Smooth muscle cell (in vitro differentiated cells): ENCODE results near the gene ANKRD33B. TPM values are rescaled to one million over a fixed set of nuclear protein-coding genes. Genes with fewer than 3 reads are reported as not detected.

Experiments used
- DNase-seq: peaks from one replicate; lab custom pipeline; 2025; ENCODE audit not compliant: unreplicated experiment; lab: John Stamatoyannopoulos, UW
- H2AFZ ChIP-seq: fragments of 200-600 bp; sonication (generic); 2 replicates; pipeline ENCODE4 v1.6.0; 2016; ENCODE audit warnings: antibody characterized with exemption, low read depth, mild to moderate bottlenecking
- H3F3A ChIP-seq: fragments of 200-600 bp; sonication (generic); 2 replicates; pipeline ENCODE4 v1.6.0; 2017; ENCODE audit warnings: antibody characterized with exemption, low read depth
- H3K27ac ChIP-seq: fragments of 200-600 bp; sonication (generic); 2 replicates; pipeline ENCODE4 v1.5.1; 2016; ENCODE audit warnings: low read depth, mild to moderate bottlenecking
- H3K27me3 ChIP-seq: fragments of 200-600 bp; sonication (generic); 2 replicates; pipeline ENCODE4 v1.6.1; 2016; ENCODE audit warnings: low read depth, mild to moderate bottlenecking
- H3K36me3 ChIP-seq: fragments of 200-600 bp; sonication (generic); 2 replicates; pipeline ENCODE4 v1.5.1; 2016; ENCODE audit warnings: low read depth
- H3K4me1 ChIP-seq: fragments of 200-600 bp; sonication (generic); 2 replicates; pipeline ENCODE4 v1.5.1; 2016; ENCODE audit warnings: low read depth
- H3K4me2 ChIP-seq: fragments of 200-600 bp; sonication (generic); 2 replicates; pipeline ENCODE4 v1.6.0; 2016; ENCODE audit warnings: mild to moderate bottlenecking
- H3K4me3 ChIP-seq: fragments of 200-600 bp; sonication (generic); 2 replicates; pipeline ENCODE4 v1.5.1; 2016; ENCODE audit warnings: mild to moderate bottlenecking
- H3K79me2 ChIP-seq: fragments of 200-600 bp; sonication (generic); 2 replicates; pipeline ENCODE4 v1.6.0; 2016; ENCODE audit warnings: low read depth, mild to moderate bottlenecking
- H3K9ac ChIP-seq: fragments of 200-600 bp; sonication (generic); 2 replicates; pipeline ENCODE4 v1.6.0; 2016; ENCODE audit warnings: low read depth
- H3K9me3 ChIP-seq: fragments of 200-600 bp; sonication (generic); replicated peaks from 2 replicates; pipeline ENCODE4 v1.5.1; 2016; ENCODE audit warnings: low read depth
- H4K20me1 ChIP-seq: fragments of 200-600 bp; sonication (generic); 2 replicates; pipeline ENCODE4 v1.6.0; 2016; ENCODE audit warnings: low read depth
- CTCF ChIP-seq: fragments of 200-600 bp; sonication (generic); IDR thresholded peaks from 2 replicates; pipeline ENCODE4 v1.5.1; 2017; ENCODE audit warnings: borderline replicate concordance, mild to moderate bottlenecking, antibody characterized with exemption; ENCODE audit not compliant: insufficient read depth, poor library complexity, severe bottlenecking
- WGBS: methylation state at CpG from one replicate; pipeline ENCODE4 v1.1.7; 2016; ENCODE audit warnings: low lambda C conversion rate; 5-methylcytosine and 5-hydroxymethylcytosine counted together
- polyA plus RNA-seq: library from polyadenylated mRNA; unstranded; fragments of >200 nt; fragmentation: Nextera tagmentation; extraction: Ambion mirVana; gene quantifications from 2 replicates; pipeline ENCODE4 v1.2.1, GENCODE V29; 2016
- total RNA-seq: library from RNA; depleted of rRNA; stranded (reverse); fragments of >200 nt; gene quantifications from 2 replicates; pipeline ENCODE4 v1.2.3, GENCODE V29; 2014

The ANKRD33B gene
- total and polyA plus RNA-seq, 2 experiments from 2014 or later = 1.2 to 2.2 TPM

- TF ChIP-seq CTCF = no peak
- DNase-seq = no peak
- H3K4me2 ChIP-seq = no peak overlapping the region
- H3K4me1 ChIP-seq = no peaks in the 10 kb centered on the region
- no peaks in the 10 kb centered on the region for H4K20me1 ChIP-seq
- WGBS = 97% methylated on average over 13 of the region's 13 CpGs
- H3K79me2 ChIP-seq = no peaks in the 10 kb centered on the region
- no peaks in the 10 kb centered on the region for H3K27me3 ChIP-seq
- H3K9ac ChIP-seq = no peak overlapping the region
- H2AFZ ChIP-seq = no peak overlapping the region
- no peak overlapping the region for H3K4me3 ChIP-seq
- no peaks in the 10 kb centered on the region for H3K9me3 ChIP-seq
- no peaks in the 10 kb centered on the region for H3K36me3 ChIP-seq
- H3K27ac ChIP-seq = no peak overlapping the region
- no peaks in the 10 kb centered on the region for H3F3A ChIP-seq
These were observed 88.3 kb downstream of the ANKRD33B start for GRCh38 chr5:10652151-10652550.

- no peaks in the 10 kb centered on the region for H3K36me3 ChIP-seq
- no peak overlapping the region for H3K27ac ChIP-seq
These were observed 88.7 kb downstream of the ANKRD33B start for GRCh38 chr5:10652606-10653005.

GRCh38 chr5:10653043-10653442 is 89.2 kb downstream of the ANKRD33B start:
- WGBS = 98% methylated on average over 4 of the region's 4 CpGs
- TF ChIP-seq CTCF = no peak
- no peak for DNase-seq
- H4K20me1 ChIP-seq = no peaks in the 10 kb centered on the region
- no peak overlapping the region for H3K27ac ChIP-seq
- H3K27me3 ChIP-seq = no peaks in the 10 kb centered on the region
- H3K4me2 ChIP-seq = no peak overlapping the region
- no peaks in the 10 kb centered on the region for H3K36me3 ChIP-seq
- no peak overlapping the region for H3K4me3 ChIP-seq
- no peaks in the 10 kb centered on the region for H3F3A ChIP-seq
- H3K9me3 ChIP-seq = no peaks in the 10 kb centered on the region
- H3K4me1 ChIP-seq = no peaks in the 10 kb centered on the region
- no peak overlapping the region for H3K9ac ChIP-seq
- H3K79me2 ChIP-seq = no peaks in the 10 kb centered on the region
- H2AFZ ChIP-seq = no peak overlapping the region

More at GRCh38 chr5:10652606-10653005, 88.7 kb downstream of the ANKRD33B start:
- no peak for TF ChIP-seq CTCF
- no peak overlapping the region for H2AFZ ChIP-seq
- H3K4me3 ChIP-seq = no peak overlapping the region
- no peak overlapping the region for H3K4me2 ChIP-seq
- no peak overlapping the region for H3K9ac ChIP-seq
- H3K4me1 ChIP-seq = no peaks in the 10 kb centered on the region
- DNase-seq = no peak
- no peaks in the 10 kb centered on the region for H3K79me2 ChIP-seq
- no peaks in the 10 kb centered on the region for H3F3A ChIP-seq
- no peaks in the 10 kb centered on the region for H3K9me3 ChIP-seq
- H4K20me1 ChIP-seq = no peaks in the 10 kb centered on the region
- 96% methylated on average over 8 of the region's 8 CpGs for WGBS
- no peaks in the 10 kb centered on the region for H3K27me3 ChIP-seq

GRCh38 chr5:10653751-10654400 is 90.0 kb downstream of the ANKRD33B start:
- Histone ChIP-seq H3K9me3 (no peaks in the 10 kb centered on the region), H3K4me1 (no peaks in the 10 kb centered on the region), H3F3A (no peaks in the 10 kb centered on the region), H3K27me3 (no peaks in the 10 kb centered on the region), H3K79me2 (no peaks in the 10 kb centered on the region), H3K4me2 (no peak overlapping the region), H3K27ac (no peak overlapping the region), H3K9ac (no peak overlapping the region), H4K20me1 (no peaks in the 10 kb centered on the region), H3K36me3 (no peaks in the 10 kb centered on the region), H2AFZ (no peak overlapping the region), H3K4me3 (no peak overlapping the region)
- no peak for TF ChIP-seq CTCF
- 87% methylated on average over 12 of the region's 12 CpGs for WGBS
- no peak for DNase-seq
